Osteoblast (primary cell): ENCODE results near the gene SYT2. TPM values are rescaled to one million over a fixed set of nuclear protein-coding genes. Genes with fewer than 3 reads are reported as not detected.
"Not testable (repeated sequence)": the region's sequence is repeated elsewhere in the genome, so short reads cannot be mapped to it uniquely, and the experiment has no call there.

ENCODE experiments used
- DNase-seq: peaks from one replicate; pipeline ENCODE4 v3.0.0; 2011; ENCODE audit warnings: low spot score, mixed read lengths; ENCODE audit not compliant: insufficient read length; ENCODE audit errors: missing footprints
- H2AFZ ChIP-seq: 2 replicates; pipeline ENCODE4 v1.6.0; 2011; ENCODE audit warnings: mild to moderate bottlenecking, low read length
- H3K27ac ChIP-seq: 2 replicates; pipeline ENCODE4 v1.5.1; 2011; ENCODE audit warnings: mild to moderate bottlenecking, low read depth, low read length, moderate library complexity
- H3K27me3 ChIP-seq: 2 replicates; pipeline ENCODE4 v1.6.0; 2012; ENCODE audit warnings: mild to moderate bottlenecking, control low read depth, inconsistent platforms, low read length, moderate library complexity; ENCODE audit not compliant: insufficient read depth
- H3K36me3 ChIP-seq: 2 replicates; pipeline ENCODE4 v1.5.1; 2011; ENCODE audit warnings: mild to moderate bottlenecking, low read length, control low read depth, moderate library complexity; ENCODE audit not compliant: insufficient read depth
- H3K4me1 ChIP-seq: 2 replicates; pipeline ENCODE4 v1.5.1; 2011; ENCODE audit warnings: mild to moderate bottlenecking, low read length, control low read depth, moderate library complexity; ENCODE audit not compliant: insufficient read depth
- H3K4me2 ChIP-seq: 2 replicates; pipeline ENCODE4 v1.6.0; 2011; ENCODE audit warnings: mild to moderate bottlenecking, low read length; ENCODE audit not compliant: insufficient read depth
- H3K4me3 ChIP-seq: fragments of 200-600 bp; sonication (generic); 3 replicates; pipeline ENCODE4 v1.5.1; 2012; ENCODE audit warnings: mild to moderate bottlenecking, low read length, inconsistent platforms; ENCODE audit not compliant: insufficient read depth
- H3K79me2 ChIP-seq: 2 replicates; pipeline ENCODE4 v1.6.0; 2012; ENCODE audit warnings: mild to moderate bottlenecking, low read length, control low read depth, inconsistent platforms; ENCODE audit not compliant: insufficient read depth
- H3K9me3 ChIP-seq: 2 replicates; pipeline ENCODE4 v1.5.1; 2011; ENCODE audit warnings: low read depth, low read length, control low read depth
- H4K20me1 ChIP-seq: 2 replicates; pipeline ENCODE4 v1.6.0; 2012; ENCODE audit warnings: mild to moderate bottlenecking, low read length, control low read depth; ENCODE audit not compliant: insufficient read depth
- CTCF ChIP-seq: IDR thresholded peaks from 2 replicates; pipeline ENCODE4 v1.5.1; 2011; ENCODE audit warnings: mild to moderate bottlenecking, low read depth, low read length, moderate library complexity; ENCODE audit errors: extremely low read depth
- total RNA-seq: library from RNA; depleted of rRNA; stranded (reverse); fragments of >200 nt; gene quantifications from 2 replicates; pipeline ENCODE4 v1.2.3, GENCODE V29; 2012

Gene SYT2
- total RNA-seq, 1 donor = not detected

GRCh38 chr1:202585590-202585933, 124.7 kb downstream of the SYT2 start:
- peaks cover 57% of the 10 kb centered on the region for H3K4me1 ChIP-seq

GRCh38 chr1:202584707-202585589, 125.3 kb downstream of the SYT2 start:
- Histone ChIP-seq H3K4me1 (peaks cover 62% of the 10 kb centered on the region), H3K4me2 (no peak overlapping the region)

More at GRCh38 chr1:202585590-202585933, 124.7 kb downstream of the SYT2 start:
- no peak for TF ChIP-seq CTCF
- H3K9me3 ChIP-seq = no peaks in the 10 kb centered on the region
- H3K27ac ChIP-seq = peak overlapping the region; percentile 38
- H3K4me3 ChIP-seq = no peak overlapping the region
- H3K27me3 ChIP-seq = no peaks in the 10 kb centered on the region
- no peak overlapping the region for H2AFZ ChIP-seq
- H3K36me3 ChIP-seq = peaks cover 4% of the 10 kb centered on the region
- no peaks in the 10 kb centered on the region for H4K20me1 ChIP-seq
- H3K79me2 ChIP-seq = no peaks in the 10 kb centered on the region
- H3K4me2 ChIP-seq = no peak overlapping the region
- DNase-seq = peak; percentile 55

GRCh38 chr1:202582350-202582749, 127.9 kb downstream of the SYT2 start:
- not testable (repeated sequence) for H3K9me3 ChIP-seq, H4K20me1 ChIP-seq, H3K27ac ChIP-seq, H3K4me3 ChIP-seq, H3K36me3 ChIP-seq, H3K27me3 ChIP-seq, H2AFZ ChIP-seq, H3K79me2 ChIP-seq, H3K4me2 ChIP-seq, DNase-seq
- H3K4me1 ChIP-seq = peaks cover 62% of the 10 kb centered on the region

More at GRCh38 chr1:202584707-202585589, 125.3 kb downstream of the SYT2 start:
- Histone ChIP-seq H2AFZ (no peak overlapping the region), H3K4me3 (no peak overlapping the region), H4K20me1 (no peaks in the 10 kb centered on the region), H3K36me3 (peaks cover 4% of the 10 kb centered on the region), H3K27me3 (no peaks in the 10 kb centered on the region), H3K9me3 (no peaks in the 10 kb centered on the region), H3K79me2 (no peaks in the 10 kb centered on the region), H3K27ac (no peak overlapping the region)
- DNase-seq = no peak
- TF ChIP-seq CTCF = no peak

- Histone ChIP-seq H3K4me2 (peak overlapping the region; percentile 57), H3K4me1 (peaks cover 62% of the 10 kb centered on the region), H3K9me3 (no peaks in the 10 kb centered on the region), H3K27ac (peak overlapping the region; percentile 83), H3K27me3 (no peaks in the 10 kb centered on the region), H4K20me1 (no peaks in the 10 kb centered on the region), H3K36me3 (peaks cover 4% of the 10 kb centered on the region), H3K4me3 (peak overlapping the region; percentile 1), H2AFZ (no peak overlapping the region), H3K79me2 (no peaks in the 10 kb centered on the region)
- TF ChIP-seq CTCF = no peak
- DNase-seq = no peak
Measured at GRCh38 chr1:202580619-202581018, 129.6 kb downstream of the SYT2 start.
